SIG-M5 treated with dmso at 0.1 percent for 504 hours (cell line): ENCODE data around the gene SHANK1.
"Not testable (repeated sequence)": the region's sequence is repeated elsewhere in the genome, so short reads cannot be mapped to it uniquely, and the experiment has no call there.

Experiments
- DNase-seq: peaks from one replicate; lab custom pipeline; 2025; ENCODE audit not compliant: unreplicated experiment; lab: John Stamatoyannopoulos, UW

SHANK1 gene

GRCh38 chr19:50719566-50719965 is at the start of gene SHANK1:
Gene SHANK1 (minus strand): TSS chr19:50719802. CDS start chr19:50716919, 2,883 bp downstream.
- no peak for DNase-seq

- no peak for DNase-seq
Observed at GRCh38 chr19:50768277-50768676, 48.7 kb upstream of the SHANK1 start.

DNA sequence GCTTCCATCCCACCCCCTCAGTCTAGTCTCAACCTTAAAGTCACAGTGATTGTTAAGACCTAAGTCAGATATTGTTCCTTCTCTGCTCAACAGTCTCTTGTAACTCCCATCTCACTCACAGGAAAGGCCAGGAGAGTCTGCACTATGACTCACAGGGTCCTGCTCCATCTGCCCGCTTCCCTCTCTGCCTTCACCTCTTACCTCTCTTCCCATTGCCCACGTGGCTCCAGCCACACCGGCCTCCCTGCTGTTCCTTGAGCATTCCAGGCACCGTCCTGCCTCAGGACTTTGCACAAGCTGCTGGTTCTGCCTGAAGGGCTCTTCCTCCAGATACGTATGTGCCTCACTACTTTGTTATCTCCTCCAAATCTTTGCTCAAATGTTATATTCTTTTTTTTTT is 47.7 kb upstream of the SHANK1 start:
- not testable (repeated sequence) for DNase-seq

DNA sequence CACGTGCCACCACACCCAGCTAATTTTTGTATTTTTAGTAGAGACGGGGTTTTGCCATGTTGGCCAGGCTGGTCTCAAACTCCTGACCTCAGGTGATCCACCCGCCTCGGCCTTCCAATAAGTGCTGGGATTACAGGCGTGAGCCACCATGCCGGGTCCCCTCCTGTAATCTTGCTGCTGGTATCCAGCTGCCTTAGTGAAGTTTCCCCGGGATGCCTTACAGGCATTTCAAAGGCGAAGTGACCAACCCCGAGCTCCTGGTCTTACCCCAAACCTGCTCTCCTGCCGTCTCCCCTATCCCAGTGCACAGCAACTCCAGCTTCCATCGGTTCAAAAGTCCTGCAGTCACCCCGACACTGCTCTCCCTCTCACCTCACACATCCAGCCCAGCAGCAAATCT is 47.1 kb upstream of the SHANK1 start:
- not testable (repeated sequence) for DNase-seq

GRCh38 chr19:50764409-50764808 is 44.8 kb upstream of the SHANK1 start:
- DNase-seq: no peak

DNA sequence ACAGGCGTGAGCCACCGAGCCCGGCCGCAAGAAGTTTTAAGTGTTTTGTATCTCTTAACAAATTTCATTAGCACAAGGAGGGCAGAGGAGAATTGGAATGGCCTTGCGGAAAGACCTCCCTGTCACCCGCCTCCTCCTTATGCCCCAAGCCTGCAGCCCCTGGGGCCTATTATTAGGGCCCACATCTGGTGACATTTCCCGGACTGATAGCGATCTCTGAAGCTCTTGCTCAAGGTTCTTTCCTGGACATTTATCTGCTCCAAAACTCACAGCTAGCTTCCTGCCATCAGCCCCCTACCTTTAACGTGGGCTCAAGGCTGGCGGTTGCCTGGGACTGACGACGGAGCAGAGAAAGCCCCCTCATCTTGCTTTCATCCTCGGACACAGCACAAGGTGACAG is 43.9 kb upstream of the SHANK1 start:
- not testable (repeated sequence) for DNase-seq

DNA sequence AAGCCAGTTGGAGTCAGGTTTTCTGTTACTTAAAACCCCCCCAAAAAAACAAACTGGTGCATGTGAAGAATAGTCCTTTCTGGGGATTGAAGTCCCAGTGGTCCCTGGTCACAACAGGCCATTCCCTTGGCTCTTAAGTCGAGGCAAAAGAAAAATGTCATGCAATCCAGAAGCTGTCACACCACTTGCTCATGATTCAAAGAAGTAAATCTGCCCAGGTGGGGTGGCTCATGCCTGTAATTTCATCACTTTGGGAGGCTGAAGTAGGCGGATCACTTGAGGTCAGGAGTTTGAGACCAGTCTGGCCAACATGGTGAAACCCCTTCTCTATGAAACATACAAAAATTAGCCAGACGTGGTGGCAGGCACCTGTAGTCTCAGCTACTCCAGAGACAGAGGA is 41.9 kb upstream of the SHANK1 start:
- not testable (repeated sequence) for DNase-seq

- DNase-seq: peak; percentile 25
Observed at GRCh38 chr19:50759886-50760285, 40.3 kb upstream of the SHANK1 start.

- not testable (repeated sequence) for DNase-seq
Observed at GRCh38 chr19:50759076-50759475, 39.5 kb upstream of the SHANK1 start.

- DNase-seq: not testable (repeated sequence)
Observed at GRCh38 chr19:50757624-50758023, 38.0 kb upstream of the SHANK1 start.

- DNase-seq: not testable (repeated sequence)
Observed at GRCh38 chr19:50756244-50756643, 36.6 kb upstream of the SHANK1 start.

DNA sequence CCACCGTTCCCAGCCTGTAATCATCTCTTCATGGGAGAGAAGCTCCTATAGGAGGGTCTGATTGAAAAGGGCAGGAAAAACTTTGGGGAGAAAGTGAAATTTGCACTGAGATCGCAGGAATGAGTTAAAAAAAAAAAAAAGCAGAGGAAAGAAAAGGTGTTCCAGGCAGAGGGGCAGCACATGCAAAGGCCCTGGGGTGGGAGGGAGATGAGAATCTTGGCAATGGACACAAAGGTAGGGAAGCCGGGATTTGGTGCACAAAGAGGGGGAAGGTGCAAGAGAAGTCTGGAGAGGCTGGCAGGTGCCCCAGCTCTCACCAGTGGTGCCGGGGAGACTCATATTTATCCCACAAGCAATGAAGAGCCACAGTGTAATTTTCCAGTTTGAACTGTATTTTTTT is 34.3 kb upstream of the SHANK1 start:
- DNase-seq: no peak

- no peak for DNase-seq
Observed at GRCh38 chr19:50750010-50750409, 30.4 kb upstream of the SHANK1 start.

- no peak for DNase-seq
Observed at GRCh38 chr19:50749490-50749889, 29.9 kb upstream of the SHANK1 start.

DNA sequence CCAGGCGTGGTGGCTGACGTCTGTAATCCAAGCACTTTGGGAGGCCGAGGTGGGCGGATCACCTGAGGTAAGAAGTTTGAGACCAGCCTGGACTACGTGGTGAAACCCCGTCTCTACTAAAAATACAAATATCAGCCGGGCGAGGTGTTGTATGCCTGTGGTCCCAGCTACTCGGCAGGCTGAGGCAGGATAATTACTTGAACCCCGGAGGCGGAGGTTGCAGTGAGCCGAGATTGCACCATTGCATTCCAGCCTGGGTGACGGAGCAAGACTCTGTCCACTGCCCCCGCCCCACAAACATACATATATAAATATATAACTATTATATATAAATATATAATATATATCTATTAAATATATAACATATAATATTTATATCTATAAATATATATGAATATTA is 27.5 kb upstream of the SHANK1 start:
- not testable (repeated sequence) for DNase-seq

GRCh38 chr19:50745221-50745620 is 25.6 kb upstream of the SHANK1 start:
- no peak for DNase-seq

DNA sequence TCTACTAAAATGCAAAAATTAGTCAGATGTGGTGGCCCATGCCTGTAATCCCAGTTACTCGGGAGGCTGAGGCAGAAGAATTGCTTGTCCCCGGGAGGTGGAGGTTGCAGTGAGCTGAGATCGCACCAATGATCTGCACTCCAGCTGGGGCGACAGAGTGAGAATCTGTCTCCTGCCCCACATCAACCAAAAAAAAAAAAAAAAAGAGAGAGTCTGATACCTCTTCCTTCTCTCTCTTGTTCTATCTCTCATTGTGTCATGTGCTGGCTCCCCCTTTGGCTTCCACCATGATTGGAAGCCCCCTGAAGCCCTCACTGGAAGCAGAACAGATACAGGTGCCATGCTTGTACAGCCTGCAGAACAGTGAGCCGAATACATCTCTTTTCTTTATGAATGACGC is 23.9 kb upstream of the SHANK1 start:
- DNase-seq: no peak

DNA sequence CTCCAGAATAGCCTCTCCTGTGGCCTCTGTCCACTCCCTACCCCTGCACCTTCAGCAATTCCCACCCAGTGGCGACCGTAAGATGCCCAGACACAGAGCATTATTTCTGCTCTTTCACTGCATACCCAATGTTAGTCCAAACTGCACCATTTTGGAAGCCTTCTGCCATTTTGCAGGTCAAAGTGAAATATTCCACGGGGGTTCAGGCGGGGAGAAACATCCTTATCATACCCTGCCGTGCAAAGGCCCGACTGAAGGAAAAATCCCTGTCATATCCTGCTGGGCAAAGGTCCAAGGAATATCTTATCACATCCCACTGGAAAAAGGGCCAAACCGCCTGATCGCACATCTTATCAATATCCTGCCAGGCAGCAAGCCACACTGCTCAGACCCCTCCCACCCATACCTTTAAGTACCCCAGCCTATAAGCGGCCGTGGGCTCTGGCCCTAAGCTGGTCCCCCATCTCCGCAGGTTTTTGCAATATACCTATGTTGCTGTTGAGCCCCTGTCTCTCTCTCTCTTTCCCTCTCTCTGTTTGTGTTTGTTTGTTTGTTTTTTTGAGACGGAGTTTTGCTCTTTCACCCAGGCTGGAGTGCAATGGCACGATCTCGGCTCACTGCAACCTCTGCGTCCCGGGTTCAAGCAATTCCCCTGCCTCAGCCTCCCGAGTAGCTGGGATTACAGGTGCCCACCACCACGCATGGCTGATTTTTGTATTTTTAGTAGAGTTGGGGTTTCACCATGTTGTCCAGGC is 21.8 kb upstream of the SHANK1 start:
- DNase-seq: no peak

GRCh38 chr19:50739914-50740426 is 20.4 kb upstream of the SHANK1 start:
- DNase-seq: peak; percentile 74

GRCh38 chr19:50739132-50739913 is 19.7 kb upstream of the SHANK1 start:
- DNase-seq: no peak

DNA sequence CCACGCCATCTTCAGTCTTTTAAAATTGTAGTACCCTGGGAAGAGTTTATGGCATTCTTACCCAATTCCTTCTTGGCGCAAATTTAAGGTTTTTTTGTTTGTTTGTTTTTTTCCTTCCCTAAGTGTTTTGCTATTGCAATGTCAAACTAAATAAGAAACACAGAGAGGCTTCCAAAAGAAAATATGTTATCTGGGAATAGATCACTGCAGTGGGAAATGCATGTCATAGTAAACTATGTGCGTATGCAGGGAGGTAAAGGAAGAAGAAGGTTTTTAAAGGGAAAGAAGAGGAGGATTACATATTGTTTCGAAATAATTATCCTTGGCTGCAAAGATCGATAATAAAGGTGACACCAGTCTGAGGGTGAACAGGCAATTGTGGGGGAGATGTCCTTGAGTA is 16.7 kb upstream of the SHANK1 start:
- DNase-seq: no peak

- DNase-seq: no peak
Observed at GRCh38 chr19:50735869-50736268, 16.3 kb upstream of the SHANK1 start.
